BE2C (cell line): Measurements from ENCODE around the gene CDH13.

Experiments
- DNase-seq: peaks from one replicate; pipeline ENCODE4 v3.0.0-alpha.2; 2020
- H3K27me3 ChIP-seq: fragments of 250-450 bp; sonication (Bioruptor Pico); 2 replicates; pipeline ENCODE4 v1.5.1; 2020; ENCODE audit warnings: mild to moderate bottlenecking
- H3K36me3 ChIP-seq: fragments of 250-450 bp; sonication (Bioruptor Pico); 2 replicates; pipeline ENCODE4 v1.5.1; 2020; ENCODE audit warnings: mild to moderate bottlenecking
- H3K4me1 ChIP-seq: fragments of 250-450 bp; sonication (Bioruptor Pico); 2 replicates; pipeline ENCODE4 v1.5.1; 2020
- H3K4me3 ChIP-seq: 2 replicates; pipeline ENCODE4 v1.5.1; 2011; ENCODE audit warnings: low read depth, low read length
- H3K9me3 ChIP-seq: fragments of 250-450 bp; sonication (Bioruptor Pico); 2 replicates; pipeline ENCODE4 v1.5.1; 2020
- TF ChIP-seq, protein P1 (sequence below): IDR thresholded peaks from 2 replicates; pipeline ENCODE4 v1.5.1; 2012; ENCODE audit warnings: mild to moderate bottlenecking, low read depth, low read length

The CDH13 gene

DNA sequence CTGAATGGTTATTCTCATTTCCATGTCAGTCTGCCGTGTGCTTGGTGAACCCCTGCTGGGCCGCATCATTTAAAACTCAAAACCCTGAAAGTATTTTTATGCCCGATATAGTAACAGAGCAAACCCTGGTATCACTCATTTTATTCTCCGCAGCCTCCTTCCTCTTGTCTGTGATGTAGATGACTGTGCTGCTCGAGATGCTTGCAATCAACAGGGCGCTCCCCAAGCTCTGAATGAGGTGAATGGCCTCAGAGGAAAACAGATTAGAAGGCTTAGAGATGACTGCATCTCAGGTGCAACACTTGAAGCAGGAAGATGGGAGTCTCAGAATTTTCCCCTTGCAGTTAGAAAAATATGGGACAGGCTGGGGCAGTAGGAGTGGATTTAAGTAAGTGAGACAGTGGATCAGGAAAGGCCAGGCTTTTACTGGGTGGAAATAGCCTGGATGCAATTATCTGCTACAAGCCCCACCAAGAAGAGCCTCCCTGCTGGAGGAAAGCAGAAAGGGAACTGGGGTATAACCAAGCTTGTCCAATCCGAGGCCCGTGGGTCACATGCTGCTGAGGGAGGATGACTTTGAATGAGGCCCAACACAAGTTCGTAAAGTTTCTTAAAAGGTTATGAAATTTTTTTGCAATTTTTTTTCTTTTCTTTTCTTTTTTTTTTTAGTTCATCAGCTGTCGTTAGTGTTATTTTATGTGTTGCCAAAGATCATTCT is 166.9 kb downstream of the CDH13 start:
- Histone ChIP-seq H3K4me3 (no peak overlapping the region), H3K27me3 (no peaks in the 10 kb centered on the region), H3K36me3 (no peaks in the 10 kb centered on the region), H3K9me3 (no peaks in the 10 kb centered on the region; the same call in 1 of the 2 replicates), H3K4me1 (no peaks in the 10 kb centered on the region)
- no peak for DNase-seq
- TF ChIP-seq, protein P1, sequence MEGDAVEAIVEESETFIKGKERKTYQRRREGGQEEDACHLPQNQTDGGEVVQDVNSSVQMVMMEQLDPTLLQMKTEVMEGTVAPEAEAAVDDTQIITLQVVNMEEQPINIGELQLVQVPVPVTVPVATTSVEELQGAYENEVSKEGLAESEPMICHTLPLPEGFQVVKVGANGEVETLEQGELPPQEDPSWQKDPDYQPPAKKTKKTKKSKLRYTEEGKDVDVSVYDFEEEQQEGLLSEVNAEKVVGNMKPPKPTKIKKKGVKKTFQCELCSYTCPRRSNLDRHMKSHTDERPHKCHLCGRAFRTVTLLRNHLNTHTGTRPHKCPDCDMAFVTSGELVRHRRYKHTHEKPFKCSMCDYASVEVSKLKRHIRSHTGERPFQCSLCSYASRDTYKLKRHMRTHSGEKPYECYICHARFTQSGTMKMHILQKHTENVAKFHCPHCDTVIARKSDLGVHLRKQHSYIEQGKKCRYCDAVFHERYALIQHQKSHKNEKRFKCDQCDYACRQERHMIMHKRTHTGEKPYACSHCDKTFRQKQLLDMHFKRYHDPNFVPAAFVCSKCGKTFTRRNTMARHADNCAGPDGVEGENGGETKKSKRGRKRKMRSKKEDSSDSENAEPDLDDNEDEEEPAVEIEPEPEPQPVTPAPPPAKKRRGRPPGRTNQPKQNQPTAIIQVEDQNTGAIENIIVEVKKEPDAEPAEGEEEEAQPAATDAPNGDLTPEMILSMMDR: no peak

DNA sequence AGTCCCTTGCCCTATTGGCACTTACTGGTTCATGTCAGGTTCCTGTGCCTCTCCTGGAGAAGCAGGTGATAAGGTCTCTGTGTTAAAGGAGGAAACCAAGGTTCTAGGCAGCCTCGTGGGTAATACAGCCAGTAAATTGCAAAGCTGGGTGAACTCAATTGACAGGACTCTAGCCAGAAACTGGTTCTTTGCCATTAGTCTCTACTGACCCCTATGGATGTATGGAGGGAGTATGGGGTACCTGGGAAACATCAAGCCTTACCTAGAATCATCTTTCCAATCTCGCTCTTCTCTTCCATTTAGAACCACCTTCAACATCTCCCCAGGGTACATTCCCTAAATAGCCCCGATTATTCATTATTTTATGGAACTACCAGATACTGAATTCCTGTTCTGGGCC is 169.3 kb downstream of the CDH13 start:
- DNase-seq: no peak
- no peaks in the 10 kb centered on the region for H3K9me3 ChIP-seq
- H3K4me1 ChIP-seq: no peaks in the 10 kb centered on the region

DNA sequence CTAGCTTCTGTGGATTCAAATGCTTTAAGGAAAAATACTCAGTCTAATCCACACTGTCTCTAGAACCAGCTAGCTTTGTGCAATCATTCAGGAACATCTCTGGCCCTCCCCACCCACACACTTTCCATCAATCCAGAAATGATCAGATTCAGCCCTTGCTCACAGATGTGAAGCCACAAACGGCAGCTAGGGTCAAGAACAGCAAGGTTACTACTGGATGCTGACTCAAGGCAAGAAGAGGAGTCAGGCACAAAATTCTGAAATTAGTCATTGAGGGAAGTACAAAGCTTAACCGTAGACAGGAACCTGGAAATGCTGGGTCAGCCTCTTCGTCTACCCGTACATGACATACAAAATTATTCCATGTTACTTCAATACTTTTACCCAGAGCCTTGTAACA is 174.6 kb downstream of the CDH13 start:
- H3K9me3 ChIP-seq: no peaks in the 10 kb centered on the region; the same call in 1 of the 2 replicates
- TF ChIP-seq, protein P1: no peak
- no peaks in the 10 kb centered on the region for H3K36me3 ChIP-seq
- H3K4me1 ChIP-seq: no peaks in the 10 kb centered on the region
- H3K27me3 ChIP-seq: no peaks in the 10 kb centered on the region
- no peak overlapping the region for H3K4me3 ChIP-seq
- DNase-seq: no peak

More for the DNA sequence above, 169.3 kb downstream of the CDH13 start:
- TF ChIP-seq, protein P1: no peak
- H3K27me3 ChIP-seq: no peaks in the 10 kb centered on the region
- no peak overlapping the region for H3K4me3 ChIP-seq
- no peaks in the 10 kb centered on the region for H3K36me3 ChIP-seq

DNA sequence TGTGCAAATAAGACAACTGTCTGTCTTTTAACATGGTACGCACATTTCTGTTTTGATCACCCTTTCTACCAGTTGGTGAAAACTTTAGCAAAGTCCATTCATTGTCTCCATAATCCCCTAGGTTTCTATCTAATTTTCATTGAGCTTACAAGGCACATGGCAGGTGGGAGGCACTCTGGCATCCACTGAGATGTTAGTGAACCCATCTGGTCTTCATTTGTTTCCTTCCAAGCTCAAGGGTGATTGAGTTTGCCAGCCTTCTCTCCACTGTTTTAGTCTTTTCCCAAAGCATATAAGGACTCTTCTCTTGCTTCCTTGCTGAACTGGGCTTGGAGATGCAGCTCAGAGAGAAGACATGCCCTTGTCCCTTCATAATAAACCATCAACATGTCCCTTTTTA is 179.1 kb downstream of the CDH13 start:
- H3K4me1 ChIP-seq: no peaks in the 10 kb centered on the region
- H3K36me3 ChIP-seq: no peaks in the 10 kb centered on the region
- no peak for DNase-seq
- H3K27me3 ChIP-seq: no peaks in the 10 kb centered on the region
- TF ChIP-seq, protein P1: no peak
- no peak overlapping the region for H3K4me3 ChIP-seq
- no peaks in the 10 kb centered on the region; the same call in 1 of the 2 replicates for H3K9me3 ChIP-seq

DNA sequence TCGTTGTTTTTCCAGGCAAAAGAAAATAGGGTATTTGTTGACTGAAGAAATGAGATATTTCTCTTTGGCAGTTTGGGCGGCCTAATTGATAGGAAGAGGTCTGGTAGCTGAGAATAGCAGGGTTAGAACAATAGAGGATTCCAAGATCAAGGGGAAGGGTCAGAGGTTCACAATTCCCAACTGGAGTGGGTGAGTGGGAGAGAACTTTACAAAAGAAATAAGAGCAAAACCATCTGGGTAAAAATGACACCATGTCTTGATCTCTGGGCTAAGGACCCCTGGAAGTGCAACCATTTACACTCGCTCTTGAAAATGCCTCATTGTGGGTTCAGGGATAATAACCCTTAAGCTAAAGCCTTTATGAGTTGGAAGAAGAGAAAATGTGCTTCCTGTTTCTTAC is 180.5 kb downstream of the CDH13 start:
- DNase-seq: no peak
- H3K4me3 ChIP-seq: no peak overlapping the region
- H3K4me1 ChIP-seq: no peaks in the 10 kb centered on the region
- H3K27me3 ChIP-seq: no peaks in the 10 kb centered on the region
- H3K36me3 ChIP-seq: no peaks in the 10 kb centered on the region
- H3K9me3 ChIP-seq: no peaks in the 10 kb centered on the region; the same call in 1 of the 2 replicates
- TF ChIP-seq, protein P1: no peak

DNA sequence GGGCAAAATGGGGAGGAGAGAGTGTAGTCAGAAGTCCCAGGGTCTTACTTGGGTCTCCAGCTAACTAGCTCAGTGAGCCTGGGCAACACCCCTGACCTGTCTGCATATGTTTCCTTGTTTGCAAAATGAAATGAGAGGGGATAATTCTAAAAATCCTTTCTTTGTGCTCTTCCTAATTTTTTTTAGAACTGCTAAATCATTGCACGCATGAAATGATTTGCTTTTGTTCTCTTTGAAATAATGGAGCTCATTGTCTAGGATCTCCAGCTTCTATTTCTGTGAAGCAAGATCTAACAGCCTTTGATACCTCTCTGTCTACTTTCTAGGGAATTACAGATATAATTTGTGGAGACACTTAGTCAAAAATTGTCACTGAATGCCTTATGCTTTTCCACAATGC is 181.3 kb downstream of the CDH13 start:
- H3K36me3 ChIP-seq: no peaks in the 10 kb centered on the region
- no peaks in the 10 kb centered on the region for H3K27me3 ChIP-seq
- TF ChIP-seq, protein P1: no peak
- H3K4me1 ChIP-seq: no peaks in the 10 kb centered on the region
- DNase-seq: no peak
- H3K9me3 ChIP-seq: no peaks in the 10 kb centered on the region
- H3K4me3 ChIP-seq: no peak overlapping the region
